ENCODE measurements around the gene NR4A2. TPM values are rescaled to one million over a fixed set of nuclear protein-coding genes. Genes with fewer than 3 reads are reported as not detected.

NR4A2 gene
- total RNA-seq, 2 donors from 2014 or later, result 9.7 to 134 TPM

DNA sequence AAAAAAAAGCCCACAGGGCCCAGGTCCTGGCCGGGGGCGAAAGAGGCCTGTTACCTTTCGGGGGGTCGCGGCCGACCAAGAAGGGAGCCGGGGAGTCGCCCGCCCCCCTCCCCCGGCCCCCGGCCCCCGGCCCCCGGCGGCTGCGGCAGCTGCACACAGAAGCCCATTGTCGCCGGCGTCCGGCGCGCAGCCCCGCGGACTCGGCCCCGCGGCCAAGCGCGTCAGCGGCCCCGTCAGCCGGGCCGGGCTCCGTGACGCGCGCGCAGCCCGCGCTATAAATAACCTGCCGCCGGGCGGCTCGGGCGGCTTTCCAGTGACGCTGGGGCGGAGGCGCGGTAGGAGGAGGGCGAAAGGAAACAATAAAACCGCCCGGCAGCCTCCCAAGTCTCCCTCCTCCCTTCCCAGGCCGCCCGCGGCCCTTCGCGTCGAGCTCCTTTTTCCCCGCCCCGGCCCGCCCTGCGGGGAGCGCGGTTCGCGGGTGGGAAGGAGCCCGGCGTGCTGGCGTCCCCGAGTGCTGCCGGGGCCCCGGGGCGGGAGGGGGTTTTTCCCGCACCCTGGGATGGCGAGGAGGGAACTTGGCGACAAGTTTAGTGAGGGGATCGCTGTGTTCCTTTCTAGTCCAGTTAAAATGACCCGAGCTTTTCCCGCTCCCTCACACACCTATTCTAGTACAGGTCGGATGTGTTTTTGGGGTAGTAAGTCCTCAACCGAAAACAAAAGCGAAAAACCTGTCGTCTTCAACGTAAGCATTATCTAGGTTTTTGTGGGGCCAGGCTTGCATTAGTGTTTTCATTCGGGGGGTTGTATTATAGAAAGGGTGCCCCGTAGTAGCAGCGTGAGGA is 10.0 kb upstream of the NR4A2 start:
- H3K36me3 Mint-ChIP-seq, result peaks cover 0 to 11% of the 10 kb centered on the region in 2 donors
- H3K9me3 Mint-ChIP-seq, result no peaks in the 10 kb centered on the region
- peak overlapping the region; percentile 97 to 99 for H3K27ac Mint-ChIP-seq
- ATAC-seq, result peak; percentile 69 to 70
- peak; percentile 82 to 91 for DNase-seq (ENCODE audit: low spot score in 2 of 2)

GRCh38 chr2:156341452-156342253 is 9.1 kb upstream of the NR4A2 start:
- peak; percentile 79 to 83 for ATAC-seq
- H3K9me3 Mint-ChIP-seq, result no peaks in the 10 kb centered on the region

GRCh38 chr2:156340804-156341451 is 8.4 kb upstream of the NR4A2 start:
- Mint-ChIP-seq H3K9me3 (no peaks in the 10 kb centered on the region), H3K27ac (peak overlapping the region; percentile 92 to 99), H3K36me3 (peaks cover 0 to 11% of the 10 kb centered on the region in 2 donors)
- DNase-seq (ENCODE audit: low spot score in 2 of 2) (peak in 1 of 2 donors; percentile 37), ATAC-seq (peak; percentile 4 to 8)

More at GRCh38 chr2:156341452-156342253, 9.1 kb upstream of the NR4A2 start:
- DNase-seq (ENCODE audit: low spot score in 2 of 2), result peak; percentile 78 to 88
- peaks cover 0 to 11% of the 10 kb centered on the region in 2 donors for H3K36me3 Mint-ChIP-seq
- H3K27ac Mint-ChIP-seq, result peak overlapping the region; percentile 92 to 99

- H3K9me3 Mint-ChIP-seq, result no peaks in the 10 kb centered on the region
- DNase-seq (ENCODE audit: low spot score in 2 of 2) (no peak), ATAC-seq (peak in 1 of 2 donors; percentile 13)
- peaks cover 0 to 11% of the 10 kb centered on the region in 2 donors for H3K36me3 Mint-ChIP-seq
- peak overlapping the region; percentile 92 to 99 for H3K27ac Mint-ChIP-seq
Measured at GRCh38 chr2:156340377-156340776, 7.9 kb upstream of the NR4A2 start.

GRCh38 chr2:156339865-156340264 is 7.3 kb upstream of the NR4A2 start:
- Mint-ChIP-seq H3K27ac (peak overlapping the region; percentile 81 to 99), H3K36me3 (peaks cover 0 to 11% of the 10 kb centered on the region in 2 donors), H3K9me3 (no peaks in the 10 kb centered on the region)
- ATAC-seq, result no peak
- DNase-seq (ENCODE audit: low spot score in 2 of 2), result no peak

GRCh38 chr2:156339110-156339847 is 6.8 kb upstream of the NR4A2 start:
- peaks cover 0 to 11% of the 10 kb centered on the region in 2 donors for H3K36me3 Mint-ChIP-seq
- H3K9me3 Mint-ChIP-seq, result no peaks in the 10 kb centered on the region
- DNase-seq (ENCODE audit: low spot score in 2 of 2), result no peak
- peak overlapping the region; percentile 81 to 99 for H3K27ac Mint-ChIP-seq
- ATAC-seq, result no peak

- Mint-ChIP-seq H3K36me3 (peaks cover 0 to 11% of the 10 kb centered on the region in 2 donors), H3K9me3 (no peaks in the 10 kb centered on the region), H3K27ac (peak overlapping the region in 1 of 2 donors; percentile 99)
- ATAC-seq, result no peak
- DNase-seq (ENCODE audit: low spot score in 2 of 2), result no peak
Measured at GRCh38 chr2:156338578-156338977, 6.1 kb upstream of the NR4A2 start.

- no peaks in the 10 kb centered on the region for H3K9me3 Mint-ChIP-seq
- H3K36me3 Mint-ChIP-seq, result peaks cover 12 to 28% of the 10 kb centered on the region in 2 donors
- DNase-seq (ENCODE audit: low spot score in 2 of 2) (peak; percentile 69 to 91), ATAC-seq (peak; percentile 44 to 51)
- peak overlapping the region; percentile 97 for H3K27ac Mint-ChIP-seq
Measured at GRCh38 chr2:156334496-156335478, 2.3 kb upstream of the NR4A2 start.

GRCh38 chr2:156333951-156334495 is 1.5 kb upstream of the NR4A2 start:
- peaks cover 20 to 36% of the 10 kb centered on the region in 2 donors for H3K36me3 Mint-ChIP-seq
- H3K9me3 Mint-ChIP-seq, result no peaks in the 10 kb centered on the region
- DNase-seq (ENCODE audit: low spot score in 2 of 2) (peak; percentile 47 to 89), ATAC-seq (peak; percentile 22 to 40)
- H3K27ac Mint-ChIP-seq, result peak overlapping the region; percentile 97 to 99

- H3K27ac Mint-ChIP-seq, result peak overlapping the region; percentile 97 to 99
- no peaks in the 10 kb centered on the region for H3K9me3 Mint-ChIP-seq
- H3K36me3 Mint-ChIP-seq, result peaks cover 26 to 42% of the 10 kb centered on the region in 2 donors
- ATAC-seq (peak; percentile 6 to 7), DNase-seq (ENCODE audit: low spot score in 2 of 2) (peak in 1 of 2 donors; percentile 63)
Measured at GRCh38 chr2:156333274-156333950, 891 bp upstream of the NR4A2 start.

DNA sequence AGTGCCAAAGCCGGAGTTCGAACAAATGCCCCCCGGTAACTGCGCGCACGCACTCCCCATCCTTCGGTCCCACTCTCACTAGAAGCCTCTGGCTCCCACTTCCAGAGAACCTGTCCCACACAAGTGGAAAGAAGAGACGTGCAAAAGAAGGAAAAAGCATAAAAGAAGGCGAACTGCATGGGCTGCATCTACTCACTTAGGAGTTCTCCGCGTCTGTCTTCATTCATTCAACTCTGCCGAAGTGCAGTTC is 312 bp downstream of the NR4A2 start:
- Mint-ChIP-seq H3K9me3 (no peaks in the 10 kb centered on the region), H3K27ac (peak overlapping the region; percentile 97 to 99), H3K36me3 (peaks cover 30 to 51% of the 10 kb centered on the region in 2 donors)
- no peak for DNase-seq (ENCODE audit: low spot score in 2 of 2)
- ATAC-seq, result no peak

GRCh38 chr2:156331572-156332283 is 793 bp downstream of the NR4A2 start:
- H3K9me3 Mint-ChIP-seq, result no peaks in the 10 kb centered on the region
- ATAC-seq, result peak; percentile 16 to 21
- peaks cover 30 to 55% of the 10 kb centered on the region in 2 donors for H3K36me3 Mint-ChIP-seq

DNA sequence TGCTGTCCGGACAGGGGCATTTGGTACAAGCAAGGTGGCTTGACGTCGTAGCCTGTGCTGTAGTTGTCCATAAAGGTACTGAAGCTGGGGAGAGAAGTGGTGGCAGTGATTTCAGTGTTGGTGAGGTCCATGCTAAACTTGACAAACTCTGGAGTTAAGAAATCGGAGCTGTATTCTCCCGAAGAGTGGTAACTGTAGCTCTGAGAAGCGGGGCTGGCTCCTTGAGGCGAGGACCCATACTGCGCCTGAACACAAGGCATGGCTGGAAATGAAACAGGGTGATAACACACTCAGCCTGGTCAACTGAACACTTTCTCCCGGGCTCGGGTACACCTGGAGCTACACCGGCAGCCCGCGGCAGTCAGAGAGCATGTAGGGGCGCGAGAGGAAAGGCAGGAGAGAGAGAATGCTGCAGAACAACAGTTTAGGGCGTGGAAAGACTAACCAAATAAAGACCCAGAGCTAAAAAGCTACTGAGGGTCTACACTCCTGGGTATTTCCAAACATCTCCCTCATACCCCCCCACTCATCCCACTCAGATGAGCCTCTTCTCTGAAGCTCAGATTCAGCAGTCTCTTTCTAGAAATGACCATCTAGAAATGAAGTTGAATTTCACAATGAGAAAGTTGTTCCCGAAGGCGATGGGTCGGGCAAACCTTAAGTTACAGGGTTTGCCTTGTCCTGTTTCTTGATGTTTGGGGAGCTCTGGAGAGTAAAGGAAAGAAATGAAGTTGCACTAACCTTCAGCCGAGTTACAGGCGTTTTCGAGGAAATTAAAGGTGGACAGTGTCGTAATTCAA is 2.4 kb downstream of the NR4A2 start:
- ATAC-seq (no peak), DNase-seq (ENCODE audit: low spot score in 2 of 2) (peak in 1 of 2 donors; percentile 13)
- peak overlapping the region; percentile 67 to 97 for H3K27ac Mint-ChIP-seq
- H3K36me3 Mint-ChIP-seq, result peaks cover 41 to 71% of the 10 kb centered on the region in 2 donors
- H3K9me3 Mint-ChIP-seq, result no peaks in the 10 kb centered on the region

More at GRCh38 chr2:156331572-156332283, 793 bp downstream of the NR4A2 start:
- peak overlapping the region; percentile 97 to 99 for H3K27ac Mint-ChIP-seq
- peak; percentile 47 to 78 for DNase-seq (ENCODE audit: low spot score in 2 of 2)

All from activated naive CD4-positive, alpha-beta T cell treated with anti-CD3 and anti-CD28 coated beads, Interleukin-2, amount 50 U/mL, for 72 hours (primary cell).